Dermis blood vessel endothelial cell (primary cell): ENCODE data around the gene LGALS1. TPM values are rescaled to one million over a fixed set of nuclear protein-coding genes. Genes with fewer than 3 reads are reported as not detected.

Experiments used
- DNase-seq: peaks from one replicate; pipeline ENCODE4 v3.0.0; 2010
- total RNA-seq: library from RNA; depleted of rRNA; stranded (reverse); fragments of >200 nt; gene quantifications from 2 replicates; pipeline ENCODE4 v1.2.3, GENCODE V29; 2014

The LGALS1 gene
- 2,321 and 4,948 TPM in 2 replicates for total RNA-seq

GRCh38 chr22:37674951-37675929, at the start of gene LGALS1:
TSS of gene LGALS1 (plus strand) at chr22:37675636. CDS start at chr22:37675703, 67 bp downstream.
- DNase-seq = peak; percentile 93

GRCh38 chr22:37625737-37626136, 49.7 kb upstream of the LGALS1 start:
- no peak for DNase-seq

- DNase-seq = no peak
Measured at GRCh38 chr22:37626144-37626543, 49.3 kb upstream of the LGALS1 start.

GRCh38 chr22:37626556-37627075, 48.8 kb upstream of the LGALS1 start:
- DNase-seq = no peak

- DNase-seq = peak; percentile 34
Measured at GRCh38 chr22:37627121-37627520, 48.3 kb upstream of the LGALS1 start.

- no peak for DNase-seq
Measured at GRCh38 chr22:37627545-37627944, 47.9 kb upstream of the LGALS1 start.

- DNase-seq = no peak
Measured at GRCh38 chr22:37628830-37629229, 46.6 kb upstream of the LGALS1 start.

GRCh38 chr22:37629928-37630327, 45.5 kb upstream of the LGALS1 start:
- DNase-seq = no peak

- DNase-seq = no peak
Measured at GRCh38 chr22:37630839-37631435, 44.5 kb upstream of the LGALS1 start.

- peak; percentile 29 for DNase-seq
Measured at GRCh38 chr22:37631448-37632173, 43.8 kb upstream of the LGALS1 start.

- DNase-seq = no peak
Measured at GRCh38 chr22:37632174-37633088, 43.0 kb upstream of the LGALS1 start.

- no peak for DNase-seq
Measured at GRCh38 chr22:37633089-37633624, 42.3 kb upstream of the LGALS1 start.

GRCh38 chr22:37633625-37634416, 41.6 kb upstream of the LGALS1 start:
- peak; percentile 62 for DNase-seq

GRCh38 chr22:37634417-37634924, 41.0 kb upstream of the LGALS1 start:
- no peak for DNase-seq

GRCh38 chr22:37635157-37635556, 40.3 kb upstream of the LGALS1 start:
- DNase-seq = no peak

- DNase-seq = no peak
Measured at GRCh38 chr22:37636186-37636948, 39.1 kb upstream of the LGALS1 start.

- no peak for DNase-seq
Measured at GRCh38 chr22:37636949-37637273, 38.5 kb upstream of the LGALS1 start.

- no peak for DNase-seq
Measured at GRCh38 chr22:37638391-37639069, 36.9 kb upstream of the LGALS1 start.
